Keratinocyte (primary cell): ENCODE measurements around the gene SCT.

Experiments used
- EZH2 ChIP-seq: IDR thresholded peaks from one replicate; pipeline ENCODE4 v1.6.1; 2012; ENCODE audit warnings: inconsistent platforms, mild to moderate bottlenecking, low read length, moderate library complexity
- TF ChIP-seq, protein P1 (sequence below), 3 experiments: IDR thresholded peaks in 1 of 3; conservative IDR thresholded peaks in 1 of 3; optimal IDR thresholded peaks in 1 of 3; 2 replicates in 2 of 3; 3 replicates in 1 of 3; pipeline versions ENCODE3 to v1.5.1; 2011; ENCODE audit warnings: low read length in 3 of 3, mild to moderate bottlenecking in 3 of 3, moderate library complexity in 2 of 3, control low read depth in 1 of 3, inconsistent platforms in 1 of 3; ENCODE audit not compliant: insufficient read depth in 2 of 3; ENCODE audit errors: extremely low read depth in 1 of 3

DNA sequence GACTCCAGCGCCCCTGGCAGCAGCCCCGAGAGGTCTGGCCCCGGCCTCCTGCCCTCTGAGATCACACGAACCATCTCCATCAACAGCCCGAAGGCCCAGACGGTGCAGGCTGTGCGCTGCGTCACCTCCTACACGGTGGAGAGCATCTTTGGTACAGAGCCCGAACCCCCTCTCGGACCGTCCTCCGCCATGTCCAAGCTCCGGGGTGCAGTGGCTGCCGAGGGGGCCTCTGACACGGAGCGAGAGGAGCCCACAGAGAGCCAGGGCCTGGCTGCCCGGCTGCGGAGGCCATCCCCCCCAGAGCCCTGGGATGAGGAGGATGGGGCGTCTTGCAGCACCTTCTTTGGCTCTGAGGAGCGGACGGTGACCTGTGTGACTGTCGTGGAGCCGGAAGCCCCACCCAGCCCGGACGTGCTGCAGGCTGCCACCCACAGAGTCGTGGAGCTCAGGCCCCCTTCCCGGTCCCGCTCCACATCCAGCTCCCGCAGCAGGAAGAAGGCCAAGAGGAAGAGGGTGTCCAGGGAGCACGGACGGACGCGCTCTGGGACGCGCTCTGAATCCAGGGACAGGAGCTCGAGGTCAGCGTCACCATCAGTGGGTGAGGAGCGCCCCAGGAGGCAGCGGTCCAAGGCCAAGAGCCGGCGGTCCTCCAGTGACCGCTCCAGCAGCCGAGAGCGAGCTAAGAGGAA, 18.9 kb downstream of the SCT start:
- TF ChIP-seq, protein P1, sequence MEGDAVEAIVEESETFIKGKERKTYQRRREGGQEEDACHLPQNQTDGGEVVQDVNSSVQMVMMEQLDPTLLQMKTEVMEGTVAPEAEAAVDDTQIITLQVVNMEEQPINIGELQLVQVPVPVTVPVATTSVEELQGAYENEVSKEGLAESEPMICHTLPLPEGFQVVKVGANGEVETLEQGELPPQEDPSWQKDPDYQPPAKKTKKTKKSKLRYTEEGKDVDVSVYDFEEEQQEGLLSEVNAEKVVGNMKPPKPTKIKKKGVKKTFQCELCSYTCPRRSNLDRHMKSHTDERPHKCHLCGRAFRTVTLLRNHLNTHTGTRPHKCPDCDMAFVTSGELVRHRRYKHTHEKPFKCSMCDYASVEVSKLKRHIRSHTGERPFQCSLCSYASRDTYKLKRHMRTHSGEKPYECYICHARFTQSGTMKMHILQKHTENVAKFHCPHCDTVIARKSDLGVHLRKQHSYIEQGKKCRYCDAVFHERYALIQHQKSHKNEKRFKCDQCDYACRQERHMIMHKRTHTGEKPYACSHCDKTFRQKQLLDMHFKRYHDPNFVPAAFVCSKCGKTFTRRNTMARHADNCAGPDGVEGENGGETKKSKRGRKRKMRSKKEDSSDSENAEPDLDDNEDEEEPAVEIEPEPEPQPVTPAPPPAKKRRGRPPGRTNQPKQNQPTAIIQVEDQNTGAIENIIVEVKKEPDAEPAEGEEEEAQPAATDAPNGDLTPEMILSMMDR (optimal IDR thresholded peaks at IDR 0.05 in 1 of 3, IDR thresholded peaks at IDR 0.05 in 1 of 3, conservative IDR thresholded peaks at IDR 0.05 in 1 of 3; ENCODE audit: extremely low read depth in 1 of 3, insufficient read depth in 2 of 3, low read length in 3 of 3), result no peak
- no peak for TF ChIP-seq EZH2
